DLD1 (cell line): ENCODE data around the gene CNKSR2.
"Not testable (repeated sequence)": the region's sequence is repeated elsewhere in the genome, so short reads cannot be mapped to it uniquely, and the experiment has no call there.

Experiments used
- in situ Hi-C: cut with HindIII; loops from 2 replicates; pipeline ENCODE4 v1.10.0; 2017; ENCODE audit warnings: low sequenced_read_pairs

Gene CNKSR2

DNA sequence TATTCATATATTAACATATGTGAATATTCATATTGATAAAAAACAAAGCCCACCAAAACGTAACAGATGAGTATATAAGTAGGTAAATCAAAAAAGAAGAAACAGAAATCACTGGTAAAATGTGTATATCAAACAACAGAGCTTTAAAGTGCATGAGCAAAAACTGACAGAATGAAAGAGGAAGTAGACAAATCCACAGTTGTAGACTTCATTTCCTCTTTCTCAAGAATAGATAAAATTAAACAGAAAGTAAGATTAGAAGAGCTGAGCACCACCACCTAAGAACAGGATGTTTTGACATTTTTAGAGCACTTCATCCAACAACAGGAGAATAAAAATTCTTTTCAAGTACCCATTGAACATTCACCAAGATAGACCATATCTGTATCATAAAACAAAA lies 64.6 kb downstream of the CNKSR2 start:
- in situ Hi-C loops, result no loop called here

DNA sequence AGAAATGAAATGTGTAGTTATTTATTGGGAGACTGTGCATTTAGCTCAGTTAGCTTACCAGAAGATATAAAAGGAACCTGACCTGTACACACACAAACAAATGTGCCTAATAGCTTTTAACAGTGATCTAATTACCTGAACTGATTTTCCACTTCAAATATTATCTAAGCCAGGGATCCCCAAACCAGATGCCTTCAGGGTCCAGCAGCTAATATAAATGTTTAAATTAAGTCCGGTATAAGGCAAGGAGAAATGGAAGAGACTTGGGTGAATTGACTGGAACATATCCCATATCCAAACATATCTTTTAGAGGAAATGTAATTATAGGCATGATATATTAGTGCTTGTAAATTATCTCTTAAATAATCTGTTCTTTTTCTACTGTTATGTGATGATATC lies 66.7 kb downstream of the CNKSR2 start:
- in situ Hi-C loops, result no loop called here

DNA sequence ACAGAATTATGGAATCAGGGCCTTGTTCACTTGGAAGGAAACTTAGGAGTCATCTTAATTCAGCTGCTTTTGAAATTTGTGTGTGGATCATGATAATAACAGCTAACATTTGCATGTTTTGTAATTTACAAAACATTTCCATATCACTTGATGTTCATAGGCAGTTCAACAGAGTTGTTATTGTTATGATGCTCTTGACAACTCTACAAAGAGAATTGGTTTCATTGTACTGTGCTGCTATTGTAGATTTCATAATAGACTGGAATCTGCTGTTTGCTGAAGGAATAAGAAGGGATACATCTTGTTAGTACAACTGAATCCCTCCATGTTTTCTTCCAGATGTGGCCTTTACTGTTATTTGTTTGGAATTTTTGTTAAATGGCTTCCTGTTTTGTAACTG lies 83.5 kb downstream of the CNKSR2 start:
- in situ Hi-C loops, result no loop called here

DNA sequence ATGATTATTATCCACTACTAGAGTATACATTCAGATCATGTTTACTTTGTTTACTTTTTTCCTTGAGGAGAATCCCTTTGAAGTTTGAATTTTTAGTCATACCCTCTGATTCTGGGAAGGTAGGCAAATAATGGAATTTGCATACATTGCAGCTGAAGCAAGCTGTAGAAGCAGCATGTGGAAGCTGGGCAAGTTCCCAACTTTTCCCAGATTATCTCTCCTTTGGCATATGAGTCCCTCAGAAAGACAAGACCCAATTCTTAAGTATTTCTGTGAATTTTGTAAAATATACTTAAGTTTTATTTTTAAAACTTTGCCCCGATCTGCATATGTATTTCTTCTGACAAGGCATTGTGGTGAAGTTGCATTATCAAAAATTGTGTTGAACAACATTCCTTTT lies 94.9 kb downstream of the CNKSR2 start:
- in situ Hi-C loops, result no loop called here

DNA sequence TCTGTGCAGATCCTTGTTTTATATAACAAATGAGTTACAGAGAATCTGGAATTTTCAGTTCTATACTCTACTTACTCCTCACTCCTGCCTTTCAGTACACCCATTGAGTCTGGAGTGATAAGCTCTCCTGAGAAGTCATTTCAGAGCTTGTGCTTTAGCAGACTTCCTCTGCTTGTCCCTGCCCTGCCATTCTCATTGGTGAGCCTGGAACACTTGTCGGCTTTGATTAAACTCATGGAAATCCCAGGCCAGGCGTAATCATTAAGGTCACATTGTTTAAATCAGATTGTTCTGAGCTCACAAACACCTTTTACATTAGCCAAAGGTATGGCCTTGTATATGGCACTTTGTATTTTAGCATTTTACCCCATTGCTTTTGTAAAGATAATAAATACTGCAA lies 102.7 kb downstream of the CNKSR2 start:
- in situ Hi-C loops, result no loop called here

DNA sequence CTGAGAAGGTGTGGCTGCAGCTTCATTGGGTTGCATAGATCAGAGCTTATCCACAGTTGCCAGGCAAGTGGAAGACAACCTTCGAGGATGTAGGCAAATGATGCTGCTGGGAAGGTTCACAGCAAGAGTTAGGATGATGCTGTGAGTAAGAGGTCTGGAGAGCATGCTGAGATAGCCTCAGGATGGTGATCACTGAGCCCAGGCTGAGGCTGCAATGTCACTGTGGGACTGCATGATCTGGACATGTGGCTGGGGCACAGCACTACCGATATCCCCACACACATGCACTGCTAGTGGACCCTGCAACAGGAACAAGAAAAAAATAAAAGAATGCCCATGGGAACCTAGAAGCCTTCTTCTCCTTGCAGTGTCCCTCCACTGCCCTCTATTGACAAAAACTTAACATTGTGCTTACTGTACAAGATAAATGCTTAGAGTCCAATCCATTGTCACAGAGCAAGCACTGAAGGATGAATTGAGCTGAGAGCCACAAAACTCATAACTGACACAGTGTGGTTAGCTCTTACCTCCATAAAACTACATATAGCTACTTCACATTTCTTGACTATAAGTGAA lies 105.6 kb downstream of the CNKSR2 start:
- in situ Hi-C loops, result no loop called here

DNA sequence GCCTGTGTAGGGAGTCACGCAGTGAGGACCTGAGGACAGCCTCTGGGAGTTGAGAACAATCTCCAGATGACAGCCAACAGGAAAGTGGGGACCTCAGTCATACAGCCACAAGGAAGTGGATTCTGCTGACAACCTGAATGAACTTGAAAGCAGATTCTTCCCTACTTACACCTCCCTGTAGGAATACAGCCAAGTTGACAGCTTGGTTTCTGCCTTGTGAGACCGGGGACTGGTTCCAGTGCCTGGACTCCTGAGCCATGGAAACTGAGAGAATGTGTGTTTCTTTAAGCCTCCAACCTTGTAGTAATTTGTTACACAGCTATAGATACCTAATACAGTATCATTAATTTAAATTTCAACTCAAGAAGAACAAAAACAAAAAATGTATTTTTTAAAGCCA lies 107.5 kb downstream of the CNKSR2 start:
- in situ Hi-C loops, result no loop called here

DNA sequence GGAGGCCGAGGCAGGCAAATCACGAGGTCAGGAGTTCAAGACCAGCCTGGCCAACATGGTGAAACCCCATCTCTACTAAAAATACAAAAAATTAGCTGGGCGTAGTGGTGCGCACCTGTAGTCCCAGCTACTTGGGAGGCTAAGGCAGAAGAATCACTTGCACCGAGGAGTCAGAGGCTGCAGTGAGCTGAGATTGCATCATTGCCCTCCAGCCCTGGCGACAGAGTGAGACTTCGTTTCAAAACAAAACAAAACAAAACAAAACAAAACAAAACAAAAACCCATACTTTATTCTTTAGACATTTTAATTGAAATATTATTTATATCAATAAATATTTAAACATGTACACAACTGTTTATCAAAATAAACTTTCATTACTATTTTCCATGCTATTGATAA lies 109.8 kb downstream of the CNKSR2 start:
- in situ Hi-C loops, result not testable (repeated sequence)

DNA sequence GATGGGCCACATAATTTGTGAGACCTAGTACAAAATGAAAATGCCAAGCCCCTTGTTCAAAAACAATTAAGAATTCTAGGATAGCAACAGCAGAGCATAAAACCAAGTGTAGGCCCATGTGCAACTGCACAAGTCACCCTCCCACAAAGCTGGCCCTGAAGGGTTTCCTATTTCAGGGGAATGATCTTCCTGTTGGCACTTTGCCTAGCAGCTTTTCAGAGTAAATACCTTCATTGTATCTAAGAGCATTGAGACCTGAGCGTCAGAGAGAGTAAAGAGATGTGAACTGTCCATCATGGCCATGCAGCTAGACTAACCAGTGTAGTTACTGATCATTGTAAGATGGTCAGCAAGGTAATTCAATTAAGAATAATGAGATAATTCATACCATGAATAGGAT lies 113.6 kb downstream of the CNKSR2 start:
- in situ Hi-C loops, result no loop called here

DNA sequence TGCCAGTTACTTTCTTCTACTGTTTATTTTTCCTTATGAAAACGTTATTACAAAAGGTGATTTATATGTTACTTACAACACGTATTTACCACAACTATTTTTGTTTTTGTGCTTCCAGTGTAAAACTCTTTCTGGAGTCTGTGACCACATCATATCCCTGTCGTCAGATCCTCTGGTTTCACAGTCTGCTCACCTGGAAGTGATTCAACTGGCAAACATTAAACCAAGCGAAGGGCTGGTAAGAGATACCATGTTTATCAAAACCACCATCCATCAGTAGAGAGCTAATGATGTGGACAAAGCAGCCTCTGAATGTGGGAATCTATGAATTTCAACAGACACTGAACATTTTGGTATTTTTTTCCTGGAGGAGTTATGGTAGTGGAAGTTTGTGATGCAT lies 116.1 kb downstream of the CNKSR2 start:
- in situ Hi-C loops, result no loop called here

DNA sequence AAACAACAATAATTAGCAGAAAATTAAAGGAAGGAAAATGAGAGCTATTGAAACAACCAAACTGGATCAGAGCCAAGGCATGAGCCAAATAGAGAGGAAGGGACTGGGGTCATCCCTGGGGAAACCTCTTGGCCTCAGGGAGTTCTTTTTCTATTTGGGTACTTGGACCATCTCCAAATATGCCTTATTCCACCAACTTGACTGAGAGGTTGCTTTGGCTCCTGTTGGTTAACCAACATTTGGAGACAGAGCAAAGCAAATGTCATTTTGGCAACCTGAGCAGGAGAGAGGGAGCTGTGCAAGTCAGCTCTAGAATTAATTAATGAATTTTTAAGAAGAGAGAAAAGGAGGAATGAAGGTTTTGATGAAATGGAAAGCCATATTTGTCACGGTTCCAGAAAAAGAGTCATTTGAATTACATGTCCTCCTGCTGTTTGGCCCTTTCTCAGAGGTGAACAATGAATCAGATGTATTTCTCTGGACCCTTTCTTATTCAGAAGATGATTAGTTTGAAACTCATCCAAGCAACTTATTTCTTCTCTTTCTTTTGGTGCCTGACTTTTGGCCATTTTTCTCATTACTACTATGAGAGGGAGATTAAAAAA lies 119.1 kb downstream of the CNKSR2 start:
- in situ Hi-C loops, result no loop called here

DNA sequence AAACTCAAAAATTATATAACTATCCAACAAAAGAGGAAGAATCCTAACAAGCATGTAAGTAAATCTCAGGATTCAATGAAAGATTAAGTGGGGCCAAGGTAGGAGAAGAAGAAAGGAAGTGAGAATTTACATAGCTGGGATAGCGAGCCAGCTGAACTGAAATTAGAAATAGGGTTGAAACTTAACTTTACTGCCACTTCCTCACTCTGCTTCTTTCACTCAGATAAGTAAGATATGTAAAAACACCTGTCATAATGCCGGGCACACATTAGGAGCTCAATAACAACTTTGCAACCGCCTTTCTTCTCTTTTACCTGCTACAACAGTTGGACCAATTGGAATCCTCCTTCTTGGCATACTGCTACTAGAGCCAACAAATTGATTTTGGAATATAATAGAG lies 129.4 kb downstream of the CNKSR2 start:
- in situ Hi-C loops, result no loop called here

DNA sequence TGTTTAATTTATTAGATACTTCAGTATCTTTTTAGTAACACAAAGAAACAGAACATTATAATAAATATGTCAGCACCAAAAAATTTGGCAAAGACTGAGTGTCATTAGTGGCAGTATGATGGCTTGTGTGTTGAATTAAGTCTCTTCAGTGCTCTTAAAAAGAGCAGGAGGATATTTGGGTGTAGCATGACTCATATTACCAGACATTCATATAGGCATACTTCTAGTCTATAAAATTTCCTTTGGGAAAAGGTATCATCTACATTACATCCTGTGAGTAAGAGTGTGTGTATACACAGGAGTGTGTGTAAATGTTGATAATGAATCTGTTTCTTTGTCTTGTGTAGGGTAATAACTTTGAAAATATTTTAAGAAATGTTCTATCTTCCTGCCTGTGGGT lies 135.7 kb downstream of the CNKSR2 start:
- in situ Hi-C loops, result no loop called here

DNA sequence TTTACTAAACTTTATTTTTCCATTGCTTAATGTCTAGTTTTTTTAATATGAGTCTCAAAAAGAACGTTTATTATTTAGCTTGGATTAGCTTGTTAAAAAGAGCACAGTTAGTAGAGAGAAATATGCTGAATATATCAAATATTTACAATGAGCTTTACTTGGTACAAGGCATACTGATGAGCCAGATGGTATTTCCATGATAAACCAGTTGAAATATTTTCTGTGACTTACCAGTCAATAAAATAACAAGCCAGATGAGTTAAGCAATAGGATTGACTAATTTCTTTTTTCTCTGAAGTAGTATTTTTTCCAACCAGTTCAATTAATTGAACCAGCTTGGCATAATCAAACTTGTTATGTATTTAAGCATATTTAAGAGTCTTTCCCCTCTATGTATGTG lies 149.8 kb downstream of the CNKSR2 start:
- in situ Hi-C loops, result no loop called here

DNA sequence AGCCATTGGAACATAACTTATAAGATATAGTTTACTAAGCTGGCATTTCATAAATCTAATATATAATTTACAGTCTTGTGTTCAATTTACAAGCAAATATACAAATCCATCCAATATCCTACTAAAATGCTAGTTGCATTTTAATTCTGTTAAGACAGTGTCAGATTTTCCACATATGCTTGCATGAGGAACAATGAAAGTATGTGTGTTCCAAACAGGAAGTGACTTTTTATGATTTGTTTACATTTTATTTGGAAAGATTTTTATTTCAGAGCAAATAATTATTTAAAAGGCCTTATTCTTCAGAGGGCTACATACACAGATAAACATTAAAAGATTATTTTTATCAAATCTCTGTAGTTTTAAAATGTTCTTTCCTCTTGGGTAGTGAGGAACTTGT lies 153.9 kb downstream of the CNKSR2 start:
- in situ Hi-C loops, result no loop called here

DNA sequence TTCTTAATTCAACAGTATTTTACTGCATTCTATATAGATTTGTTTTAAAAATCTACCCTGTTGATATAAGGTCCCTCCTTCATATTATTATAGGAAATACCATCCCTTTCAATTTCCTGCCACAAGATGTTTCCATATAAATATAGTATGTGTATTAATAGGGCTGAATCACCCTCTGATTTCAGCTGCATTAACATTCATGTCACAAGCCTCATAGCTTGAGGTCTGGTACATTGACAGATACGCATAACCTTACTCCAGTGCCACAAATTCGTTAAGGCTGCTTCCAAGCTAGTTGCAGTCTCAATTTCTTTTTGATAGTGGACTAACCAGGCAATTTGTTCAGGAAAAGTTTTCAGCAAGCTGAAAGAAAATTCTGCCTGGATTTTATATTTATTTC lies 155.6 kb downstream of the CNKSR2 start:
- in situ Hi-C loops, result no loop called here

DNA sequence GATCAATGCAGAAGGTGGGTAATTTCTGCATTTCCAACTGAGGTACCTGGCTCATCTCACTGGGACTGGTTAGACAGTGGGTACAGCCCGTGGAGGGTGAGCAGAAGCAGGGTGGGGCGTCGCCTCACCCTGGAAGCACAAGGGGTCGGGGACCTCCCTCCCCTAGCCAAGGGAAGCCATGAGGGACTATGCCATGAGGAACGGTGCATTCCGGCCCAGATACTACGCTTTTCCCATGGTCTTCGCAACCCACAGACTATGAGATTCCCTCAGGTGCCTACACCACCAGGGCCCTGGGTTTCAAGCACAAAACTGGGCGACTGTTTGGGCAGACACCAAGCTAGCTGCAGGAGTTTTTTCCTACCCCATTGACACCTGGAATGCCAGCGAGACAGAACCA lies 170.4 kb downstream of the CNKSR2 start:
- in situ Hi-C loops, result not testable (repeated sequence)

DNA sequence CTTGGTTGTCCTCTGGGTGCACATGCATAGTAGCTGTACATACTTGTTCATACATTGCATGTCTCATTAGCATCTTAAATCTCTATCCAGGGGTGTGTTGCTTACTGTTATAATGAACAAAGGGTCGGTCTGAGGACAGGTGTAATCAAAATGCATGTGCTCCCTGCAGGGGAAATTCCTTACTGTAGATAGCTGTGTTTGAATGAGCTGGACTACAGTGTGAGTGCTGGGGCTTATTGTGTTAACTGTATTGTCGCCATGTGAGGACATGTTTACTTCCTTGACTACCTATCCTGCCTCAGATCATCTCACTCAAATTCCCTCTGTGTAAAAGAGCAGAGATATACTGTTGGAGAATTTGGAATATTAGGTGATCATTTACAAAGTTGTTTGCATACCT lies 185.2 kb downstream of the CNKSR2 start:
- in situ Hi-C loops, result no loop called here

DNA sequence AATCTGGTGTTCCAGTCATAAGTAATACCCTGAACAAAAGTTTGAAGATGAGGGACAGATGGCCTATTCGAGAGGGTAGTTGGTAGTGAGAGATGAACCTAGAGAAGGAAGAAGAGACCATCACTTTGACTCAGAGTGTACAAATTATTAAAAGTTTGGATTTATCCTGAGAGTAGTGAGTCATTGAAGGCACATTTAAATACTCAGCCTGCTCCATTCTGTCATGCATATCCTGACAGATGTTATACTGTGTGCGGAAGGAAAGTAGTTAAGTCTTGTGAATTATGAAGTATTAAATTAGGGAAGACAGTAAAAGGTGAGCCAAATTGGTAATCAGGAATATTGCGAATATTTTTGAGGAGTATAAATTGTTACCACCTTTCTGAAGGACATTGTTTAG lies 190.8 kb downstream of the CNKSR2 start:
- in situ Hi-C loops, result no loop called here

DNA sequence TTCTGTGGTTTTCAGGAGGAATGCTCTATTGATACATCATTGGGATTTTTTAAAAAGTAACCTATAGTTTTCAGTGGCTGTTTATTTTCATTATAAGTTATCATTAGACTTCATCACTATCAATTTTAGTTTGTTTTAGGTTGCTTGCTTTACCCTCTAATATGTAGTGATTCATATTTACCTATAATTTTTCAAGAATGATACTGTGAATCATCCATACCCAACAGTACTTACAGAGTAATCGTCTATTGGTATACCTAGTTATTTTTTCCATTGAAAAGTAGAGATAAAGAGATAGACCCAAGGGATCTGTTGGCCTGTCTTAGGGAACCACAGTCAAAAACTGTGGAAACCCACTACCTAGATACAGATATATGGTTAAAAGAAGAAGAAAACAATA lies 200.6 kb downstream of the CNKSR2 start:
- in situ Hi-C loops, result no loop called here

DNA sequence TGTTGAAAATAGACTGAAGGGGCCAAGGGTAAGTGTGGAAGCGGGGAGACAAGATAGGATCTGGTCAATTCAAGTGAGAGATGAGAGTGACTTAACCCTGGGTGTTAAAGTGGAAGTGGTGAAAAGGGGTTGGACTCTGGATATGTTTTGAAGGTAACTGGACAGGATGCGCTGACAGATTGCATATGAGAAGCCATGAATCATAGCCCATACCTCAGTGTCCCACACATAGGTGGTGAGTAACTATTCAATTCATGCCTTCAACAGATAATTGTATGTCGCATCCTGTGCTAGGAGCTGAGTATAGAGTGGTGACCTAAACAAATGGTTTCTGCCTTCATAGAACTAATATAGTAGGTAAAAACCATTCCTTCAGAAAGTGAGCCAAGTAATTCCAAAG lies 207.3 kb downstream of the CNKSR2 start:
- in situ Hi-C loops, result no loop called here

DNA sequence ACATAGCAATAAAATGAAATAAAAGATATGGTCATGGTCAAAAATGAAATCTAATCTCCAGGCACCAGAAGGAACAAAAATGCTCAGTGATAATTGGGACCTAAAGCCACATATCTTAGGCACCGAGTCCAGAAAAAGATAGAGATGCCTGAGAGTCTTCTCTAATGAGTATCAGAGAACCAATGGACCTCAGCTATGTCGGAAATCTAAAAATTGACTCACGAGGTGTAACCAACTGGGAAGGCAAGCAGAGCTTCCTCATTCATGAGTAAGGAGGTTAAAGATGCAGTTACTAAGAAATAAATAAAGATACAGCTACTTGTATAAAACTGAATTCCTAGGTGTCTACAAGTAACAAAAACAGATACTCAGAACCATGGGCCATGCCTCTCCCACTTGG lies 211.8 kb downstream of the CNKSR2 start:
- in situ Hi-C loops, result no loop called here

DNA sequence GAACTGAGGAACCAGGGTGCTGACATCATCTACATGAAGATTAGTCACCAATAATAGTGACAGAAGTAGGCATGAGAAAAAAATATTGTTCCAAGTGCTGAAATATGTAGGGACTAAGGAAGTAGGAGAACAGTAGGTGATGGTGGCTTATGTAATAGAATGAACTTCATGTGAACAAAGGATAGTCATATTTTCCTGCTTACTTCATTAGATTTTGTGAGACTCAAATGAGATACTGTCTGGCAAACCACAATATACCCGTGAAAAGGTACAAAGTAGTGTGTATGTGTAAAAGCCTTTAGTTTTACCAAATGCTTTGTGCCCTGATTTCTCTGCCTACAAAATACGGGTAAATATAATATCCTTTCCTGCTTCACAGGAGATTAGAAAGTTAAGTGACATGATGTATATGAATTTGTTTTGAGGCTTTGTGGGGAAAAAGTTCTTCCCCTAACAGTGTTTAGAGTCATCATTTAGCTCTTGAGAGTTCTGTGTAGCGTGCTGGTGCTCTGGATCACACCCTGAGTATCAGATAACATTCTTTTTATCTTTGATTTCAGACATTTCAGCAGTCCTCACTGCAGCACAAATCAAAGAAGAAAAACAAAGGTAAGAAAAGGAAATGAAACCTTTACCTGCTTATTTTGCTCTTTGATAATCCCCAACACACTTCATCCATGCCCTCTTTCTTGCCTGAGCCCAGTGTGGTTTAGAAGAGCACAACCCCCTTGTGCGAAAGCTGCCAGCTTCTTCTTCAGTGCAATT lies 216.0 kb downstream of the CNKSR2 start:
- in situ Hi-C loops, result no loop called here
